CD4-positive, alpha-beta T cell treated with Interleukin-4 for 1 hour (primary cell): ENCODE measurements around the gene CFAP58.

Experiments
- DNase-seq, 2 donors: peaks; one replicate each; pipeline ENCODE4 v3.0.0-alpha.2; 2020 to 2022

Gene CFAP58

DNA sequence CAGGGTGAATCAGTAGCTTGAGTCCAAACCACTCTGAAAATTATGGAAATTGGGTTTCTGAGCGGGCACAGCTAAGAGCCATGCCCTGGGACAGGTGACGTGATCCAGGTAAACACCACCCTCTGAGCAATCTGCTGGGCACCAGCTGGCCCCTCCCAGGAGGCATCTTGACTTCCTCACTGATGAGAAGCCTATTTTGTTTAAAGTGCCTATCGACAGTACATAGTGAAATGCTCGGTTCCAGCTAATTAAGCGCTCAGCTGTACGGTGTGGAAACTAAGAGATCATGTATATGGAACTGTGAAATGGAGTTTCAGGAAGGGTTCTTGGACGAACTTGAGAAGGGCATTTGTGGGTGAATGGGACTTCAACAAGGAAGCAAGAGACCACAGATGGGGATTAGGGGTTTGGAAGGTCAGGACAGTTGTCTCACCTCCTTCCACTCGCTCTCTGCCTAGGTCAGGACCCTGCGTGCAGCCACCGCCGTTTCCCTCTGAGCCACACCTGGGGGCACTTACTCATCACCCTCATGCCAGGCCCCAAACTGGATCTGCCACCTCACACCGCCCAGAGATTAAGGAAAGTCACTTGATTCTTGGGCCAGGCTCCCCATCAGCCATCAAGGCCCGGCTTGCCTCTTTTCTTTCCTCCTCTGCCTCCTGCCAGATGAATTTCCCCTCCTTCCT lies 18.5 kb upstream of the CFAP58 start:
- no peak for DNase-seq

- no peak for DNase-seq
Observed at GRCh38 chr10:104336821-104337467, 16.7 kb upstream of the CFAP58 start.

GRCh38 chr10:104337521-104337984 lies 16.1 kb upstream of the CFAP58 start:
- peak; percentile 35 to 63 for DNase-seq

DNA sequence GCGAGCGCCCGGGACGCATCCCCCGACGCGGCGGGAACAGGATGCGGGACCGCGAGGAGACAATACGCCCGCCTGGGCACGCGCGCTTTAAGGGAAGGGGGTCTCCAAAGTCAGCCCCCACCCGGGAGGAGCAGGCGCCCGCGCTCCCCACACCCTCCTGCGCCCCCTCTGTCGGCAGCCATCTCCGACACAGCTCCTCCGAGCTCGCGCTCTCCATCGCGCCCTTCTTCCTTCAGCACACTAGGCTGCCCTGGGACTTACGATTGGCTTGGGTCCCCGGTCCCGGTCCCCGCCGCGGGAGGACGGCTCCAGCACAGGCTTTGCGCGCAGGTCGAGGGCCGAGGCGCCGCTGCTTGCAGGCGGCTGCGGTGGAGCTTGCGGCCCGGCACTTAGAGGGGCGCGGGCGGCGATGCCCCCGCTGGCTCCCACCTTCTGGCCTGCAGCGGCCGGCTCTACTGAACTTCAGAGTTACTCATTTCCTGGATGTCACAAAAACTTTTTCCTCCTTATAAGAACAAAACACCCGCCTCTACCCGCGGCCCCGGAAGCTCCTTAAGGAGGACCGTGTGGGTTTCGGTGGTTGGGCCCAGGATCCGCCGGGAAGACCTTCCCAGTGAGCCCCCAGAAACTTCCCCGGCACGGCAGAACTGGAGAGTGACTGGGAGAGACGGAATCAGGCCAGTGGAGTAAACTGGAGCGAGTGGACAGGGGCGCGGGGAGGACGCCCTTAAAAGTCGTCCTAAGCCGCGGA lies 15.5 kb upstream of the CFAP58 start, which contains the start of gene ITPRIP:
TSS of gene ITPRIP (minus strand) at position 481 of the 751 bp plus-strand sequence. CDS start 22,414 bp downstream, outside the sequence.
- DNase-seq = peak; percentile 76 to 80

DNA sequence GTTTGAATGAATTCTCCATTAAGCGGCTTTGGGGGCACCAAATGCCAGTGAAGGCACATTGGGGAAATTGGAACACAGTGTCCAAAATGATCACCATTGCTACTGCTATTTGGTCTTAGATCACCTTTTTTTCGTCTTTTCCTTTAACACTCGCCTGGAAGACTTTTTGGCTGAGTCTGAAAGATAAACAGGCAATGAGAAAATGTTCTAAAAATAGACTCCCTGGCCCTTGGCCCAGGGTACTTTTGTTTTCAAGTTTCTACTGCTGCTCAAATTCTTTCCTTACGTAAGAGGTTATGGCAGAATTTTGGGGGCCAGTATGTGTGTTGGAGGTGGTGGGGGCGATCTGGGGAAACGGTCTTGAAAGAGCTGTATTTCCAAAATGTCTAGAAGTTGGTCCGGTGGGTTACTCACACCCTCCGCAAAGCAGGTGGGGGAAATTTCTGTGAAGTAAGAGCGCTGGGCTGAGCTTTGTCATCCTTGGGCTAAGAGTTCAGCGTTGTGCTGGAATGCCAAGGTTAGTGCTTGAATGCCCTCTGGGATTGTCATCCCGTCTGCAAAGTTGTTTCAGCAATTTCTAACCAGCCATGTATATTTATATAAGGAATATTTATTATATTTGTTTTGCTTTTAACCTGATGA lies 14.0 kb upstream of the CFAP58 start:
- no peak for DNase-seq

GRCh38 chr10:104340111-104340526 lies 13.5 kb upstream of the CFAP58 start:
- no peak for DNase-seq

GRCh38 chr10:104340641-104341040 lies 13.0 kb upstream of the CFAP58 start:
- no peak for DNase-seq

GRCh38 chr10:104342941-104343411 lies 10.7 kb upstream of the CFAP58 start:
- no peak for DNase-seq

DNA sequence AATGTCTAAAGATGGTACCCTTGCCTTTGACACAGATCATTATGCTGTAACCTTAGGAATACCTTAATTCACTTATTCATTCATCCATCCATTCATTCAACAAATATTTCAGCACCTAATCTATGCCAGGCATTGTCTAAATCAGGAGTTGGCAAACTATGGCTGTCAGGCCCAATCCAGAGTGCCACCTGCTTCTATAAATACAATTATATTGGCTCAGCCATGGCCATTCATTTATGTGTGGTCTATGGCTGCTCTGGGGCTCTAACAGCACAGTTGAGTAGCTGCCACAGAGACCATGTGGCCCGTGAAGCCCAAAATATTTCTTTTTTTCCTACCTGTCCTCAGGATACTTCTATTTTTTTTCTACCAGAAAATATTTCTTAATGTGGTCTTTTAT lies 9.4 kb upstream of the CFAP58 start:
- DNase-seq = no peak

DNA sequence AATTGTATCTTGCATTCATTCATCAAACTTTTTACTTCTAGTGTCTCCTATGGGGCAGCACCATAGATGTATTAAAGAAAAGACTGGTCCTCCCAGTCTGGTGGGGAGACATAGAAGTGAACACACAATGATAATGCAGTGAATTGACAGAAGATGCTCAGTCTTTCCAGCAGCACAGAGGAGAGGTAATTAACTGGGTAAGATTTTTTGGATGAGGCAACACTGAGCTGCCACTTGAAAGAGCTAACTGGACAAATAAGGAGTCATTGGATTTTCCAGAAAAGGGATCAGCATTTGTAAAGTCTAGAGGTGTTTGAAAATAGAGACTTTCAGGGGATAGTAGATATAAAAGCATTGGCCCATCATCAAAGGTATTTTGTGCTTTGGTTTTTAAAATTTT lies 8.1 kb upstream of the CFAP58 start:
- no peak for DNase-seq

DNA sequence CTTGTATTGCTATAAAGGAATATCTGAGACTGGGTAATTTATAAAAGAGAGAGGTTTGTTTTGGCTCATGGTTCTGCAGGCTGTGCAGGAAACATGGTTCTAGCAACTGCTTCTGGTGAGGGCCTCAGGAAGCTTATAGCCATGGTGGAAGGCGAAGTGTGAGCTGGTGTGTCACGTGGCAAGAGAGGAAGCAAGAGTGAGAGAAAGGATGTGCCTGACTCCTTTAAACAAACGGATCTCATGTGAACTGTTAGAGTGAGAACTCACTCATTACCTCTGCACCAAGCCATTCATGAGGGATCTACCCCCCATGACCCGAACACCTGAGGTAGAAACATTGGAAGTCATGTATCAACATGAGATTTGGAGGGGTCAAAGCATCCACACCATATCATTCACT lies 7.7 kb upstream of the CFAP58 start:
- no peak for DNase-seq

GRCh38 chr10:104347295-104348045 lies 6.2 kb upstream of the CFAP58 start:
- DNase-seq = no peak

- no peak for DNase-seq
Observed at GRCh38 chr10:104348601-104349000, 5.0 kb upstream of the CFAP58 start.

DNA sequence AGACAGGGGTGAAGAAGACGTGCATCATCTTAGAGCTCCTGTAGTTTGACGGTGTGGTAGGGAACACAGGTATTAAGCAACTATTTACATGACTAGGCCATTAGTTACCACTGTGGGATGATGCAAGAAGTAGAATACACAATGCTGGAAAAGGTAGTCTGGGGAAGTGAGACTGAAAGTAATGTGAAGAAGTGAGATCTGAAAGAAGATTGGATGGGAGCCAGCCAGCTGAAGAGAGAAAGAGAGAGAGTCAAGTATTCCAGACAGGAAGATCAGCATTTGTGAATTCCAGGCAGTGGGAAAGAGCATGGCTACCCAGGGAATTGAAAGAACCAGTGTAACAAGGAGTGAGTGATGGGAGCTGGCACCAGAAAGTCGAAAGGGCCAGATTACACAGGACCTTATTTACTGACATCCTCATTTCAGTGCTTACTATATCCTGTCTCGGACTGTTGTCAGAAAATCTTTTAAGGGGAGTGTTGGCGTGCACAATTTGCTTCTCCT lies 4.0 kb upstream of the CFAP58 start:
- peak in 1 of 2 donors; percentile 45 for DNase-seq

DNA sequence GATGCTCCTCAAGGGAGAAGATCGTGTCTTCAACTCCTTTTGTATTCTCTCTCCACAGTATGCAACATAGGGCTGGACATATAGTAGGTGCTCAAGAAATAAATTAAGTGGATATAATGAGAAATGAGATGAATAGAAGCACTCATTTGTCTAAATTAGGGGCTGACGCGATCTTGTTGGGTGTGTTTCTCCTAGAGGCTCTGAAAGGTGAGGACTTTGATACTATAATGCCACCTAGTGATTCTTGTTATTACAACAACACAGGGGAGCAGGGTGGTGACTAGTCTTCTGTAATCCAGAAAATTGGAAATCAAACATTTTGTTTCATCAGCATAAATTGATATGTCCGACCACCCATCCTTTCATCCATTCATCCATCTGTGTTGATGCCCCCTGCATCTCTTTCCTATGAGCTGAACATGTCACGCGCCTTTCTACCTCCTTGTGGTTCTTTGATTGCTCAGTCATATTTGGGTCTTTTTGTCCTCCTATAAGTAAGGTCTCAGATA lies 3.5 kb upstream of the CFAP58 start:
- DNase-seq = peak; percentile 42 to 83

GRCh38 chr10:104351061-104351702 lies 2.5 kb upstream of the CFAP58 start:
- DNase-seq = peak in 1 of 2 donors; percentile 35

- DNase-seq = no peak
Observed at GRCh38 chr10:104351919-104352318, 1.7 kb upstream of the CFAP58 start.

DNA sequence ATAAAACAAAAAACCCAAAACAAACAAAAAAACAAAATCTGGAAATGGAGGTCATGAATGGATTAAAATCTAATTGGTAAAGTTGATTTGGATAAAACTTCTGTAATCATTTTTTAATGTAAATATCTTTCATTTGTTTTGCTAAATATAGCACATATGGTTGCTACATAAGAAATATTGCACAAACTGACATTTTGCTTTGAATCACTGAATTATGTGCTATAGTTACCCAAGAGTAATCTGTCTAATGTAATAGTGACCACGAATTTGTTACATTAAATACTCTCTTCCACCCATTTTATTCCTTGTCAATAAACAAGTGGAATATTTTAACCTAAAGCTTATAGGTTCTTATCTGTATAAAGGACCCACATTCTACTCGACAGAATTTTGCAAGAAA lies 6.2 kb downstream of the CFAP58 start:
- no peak for DNase-seq

DNA sequence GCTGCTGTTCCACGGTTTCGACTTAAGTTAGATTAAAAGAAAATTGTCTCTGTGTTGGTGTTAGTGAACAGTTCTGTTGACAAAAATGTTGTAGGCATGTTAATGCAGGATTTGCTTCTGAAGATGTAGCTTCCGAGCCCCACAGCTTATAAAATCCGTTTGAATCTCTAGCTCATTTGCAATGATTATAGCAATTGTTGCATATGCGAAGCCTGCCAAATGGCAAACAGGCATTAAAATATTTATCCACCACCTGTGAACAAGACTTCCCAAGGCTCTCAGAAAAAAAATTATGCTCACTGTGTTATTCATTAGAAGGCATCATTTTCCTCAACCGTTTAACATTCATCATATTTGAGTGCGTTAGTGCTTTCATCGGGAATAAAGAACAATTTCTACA lies 14.3 kb downstream of the CFAP58 start:
- DNase-seq = no peak

DNA sequence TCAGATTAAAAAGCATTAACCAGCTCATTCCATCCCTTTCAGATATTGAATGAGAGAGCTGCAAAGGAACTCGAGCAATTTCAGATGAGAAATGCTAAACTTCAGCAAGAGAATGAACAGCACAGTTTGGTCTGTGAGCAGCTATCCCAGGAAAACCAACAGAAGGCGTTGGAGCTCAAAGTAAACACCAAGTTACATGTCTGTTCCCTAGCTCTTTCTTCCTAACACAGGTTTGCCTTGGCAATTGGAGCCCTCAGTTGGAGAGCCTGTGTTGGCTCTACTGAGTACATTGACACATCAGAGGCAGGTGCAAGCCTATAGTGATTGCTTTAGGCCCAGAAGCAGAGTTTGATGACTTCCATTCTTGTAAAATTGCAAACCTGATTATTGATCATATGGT lies 14.7 kb downstream of the CFAP58 start:
- DNase-seq = no peak

GRCh38 chr10:104371753-104372152 lies 18.1 kb downstream of the CFAP58 start:
- no peak for DNase-seq
